Hippocampal formation (tissue), 2 donors: ENCODE results near the gene CTNNA2.

ENCODE experiments used
- DNase-seq, 2 donors: peaks; one replicate each; lab custom pipeline; 2025; lab: John Stamatoyannopoulos, UW

The CTNNA2 gene

DNA sequence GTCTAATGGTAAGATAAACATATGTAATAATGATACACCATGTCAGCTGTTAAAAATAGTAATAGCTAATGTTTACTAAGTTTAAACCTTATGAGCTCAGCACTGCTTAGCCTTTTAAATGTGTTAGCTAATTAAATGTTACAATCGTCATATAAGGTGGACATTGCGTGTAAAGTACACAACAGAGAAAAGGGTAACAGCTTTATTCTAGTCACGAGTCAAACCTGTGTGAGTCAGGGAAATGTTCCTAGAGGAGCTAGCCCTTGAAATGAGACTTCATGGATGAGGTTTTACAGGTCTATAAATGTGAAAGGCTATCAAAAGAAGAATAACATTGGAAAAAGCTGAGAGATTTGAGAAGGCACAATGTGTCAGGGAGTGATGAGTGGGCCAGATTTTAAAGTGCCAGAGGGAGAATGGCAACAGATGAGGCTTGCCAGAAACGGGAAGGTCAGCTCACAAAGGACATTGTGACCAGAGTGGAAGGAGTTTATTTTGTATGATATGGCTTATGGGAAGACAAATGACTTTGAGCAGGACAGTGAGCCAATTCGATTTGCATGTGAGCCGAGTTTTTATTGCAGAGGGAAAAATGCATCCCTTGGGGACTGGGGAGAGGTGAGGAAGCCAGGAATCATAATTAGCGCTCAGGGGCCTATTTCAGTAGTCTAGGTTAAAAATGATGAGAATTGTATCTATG lies 276.3 kb downstream of the CTNNA2 start:
- DNase-seq: no peak

DNA sequence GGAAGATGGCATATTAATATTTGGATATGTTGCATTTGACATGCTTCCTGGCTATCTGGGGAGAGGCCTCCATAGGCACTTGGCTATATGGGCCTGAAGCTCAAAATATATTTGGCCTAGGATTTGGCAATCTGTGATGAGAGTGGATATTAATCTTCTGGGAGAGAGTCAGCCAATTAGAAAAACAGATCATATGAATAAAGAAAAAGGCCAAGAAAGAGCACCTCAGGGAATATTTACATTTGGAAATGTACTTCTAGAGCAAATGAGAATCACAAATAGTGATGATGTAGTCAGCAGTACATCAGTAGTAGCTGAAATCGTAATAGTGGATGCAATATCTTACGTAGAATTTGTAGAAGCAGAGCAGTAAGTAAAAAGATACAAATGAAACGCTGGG lies 277.0 kb downstream of the CTNNA2 start:
- no peak for DNase-seq

- DNase-seq: no peak
Measured at GRCh38 chr2:79792090-79792489, 279.2 kb downstream of the CTNNA2 start.

GRCh38 chr2:79793006-79793405 lies 280.2 kb downstream of the CTNNA2 start:
- no peak for DNase-seq

- DNase-seq: no peak
Measured at GRCh38 chr2:79796641-79797040, 283.8 kb downstream of the CTNNA2 start.

DNA sequence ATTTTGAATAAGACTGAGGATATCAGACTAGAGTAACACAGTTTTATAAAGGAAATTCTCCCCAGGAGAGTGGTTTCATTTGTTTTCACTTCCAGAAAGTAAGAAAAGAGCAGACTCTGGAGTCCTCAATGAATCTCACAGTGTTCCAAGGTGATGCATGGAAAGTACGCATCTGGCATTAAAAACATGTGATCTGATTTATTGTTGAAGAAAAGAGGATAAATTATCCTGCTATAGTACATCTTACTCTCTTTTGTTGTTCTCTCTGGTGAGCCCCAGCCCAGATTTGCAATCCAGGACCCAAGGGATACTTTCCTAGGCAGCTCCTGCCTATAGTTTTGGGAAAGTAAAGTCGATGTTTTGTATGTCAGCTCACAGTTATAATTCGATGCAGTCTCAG lies 285.9 kb downstream of the CTNNA2 start:
- DNase-seq: no peak

DNA sequence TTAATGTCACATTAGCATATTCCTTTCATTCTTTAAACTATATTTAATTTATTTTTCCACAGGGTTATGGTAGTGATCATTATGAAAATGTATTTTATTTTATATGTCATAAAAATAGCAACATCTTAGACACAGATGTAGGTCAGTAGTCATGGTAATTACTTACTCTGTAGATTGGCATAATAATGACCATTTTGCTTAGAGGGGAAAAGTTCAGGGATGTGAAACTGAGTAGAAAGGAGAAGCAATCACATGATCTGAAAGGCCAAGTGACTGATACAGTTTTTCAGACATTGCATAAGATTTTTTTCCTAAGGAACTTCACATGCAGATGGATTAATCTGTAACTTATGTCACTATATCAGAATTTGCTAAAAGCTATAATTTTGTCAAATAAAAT lies 286.9 kb downstream of the CTNNA2 start:
- no peak for DNase-seq

- DNase-seq: no peak
Measured at GRCh38 chr2:79801082-79801481, 288.2 kb downstream of the CTNNA2 start.

GRCh38 chr2:79817288-79817687 lies 304.4 kb downstream of the CTNNA2 start:
- DNase-seq: no peak

DNA sequence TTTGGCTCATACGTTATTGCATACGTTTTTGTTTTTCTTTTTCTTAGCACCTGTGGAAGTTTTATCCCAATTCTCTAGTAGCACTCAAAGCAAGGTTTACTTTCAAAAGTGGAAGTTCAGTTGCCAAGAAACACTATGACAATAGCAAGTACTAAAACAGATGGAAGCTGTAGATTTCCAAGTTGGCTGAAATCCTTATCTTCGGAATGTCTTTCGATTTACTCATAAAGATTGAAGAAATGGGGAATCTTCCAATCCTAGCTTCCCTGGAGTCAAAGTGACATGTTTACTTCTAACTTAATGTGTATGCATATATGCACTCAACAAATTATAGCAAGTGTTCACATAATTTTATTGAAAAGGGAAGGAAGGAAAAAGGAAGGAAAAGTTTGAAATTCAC lies 307.4 kb downstream of the CTNNA2 start:
- no peak for DNase-seq

- DNase-seq: no peak
Measured at GRCh38 chr2:79822136-79822535, 309.3 kb downstream of the CTNNA2 start.

- DNase-seq: no peak
Measured at GRCh38 chr2:79824086-79824786, 311.4 kb downstream of the CTNNA2 start.

DNA sequence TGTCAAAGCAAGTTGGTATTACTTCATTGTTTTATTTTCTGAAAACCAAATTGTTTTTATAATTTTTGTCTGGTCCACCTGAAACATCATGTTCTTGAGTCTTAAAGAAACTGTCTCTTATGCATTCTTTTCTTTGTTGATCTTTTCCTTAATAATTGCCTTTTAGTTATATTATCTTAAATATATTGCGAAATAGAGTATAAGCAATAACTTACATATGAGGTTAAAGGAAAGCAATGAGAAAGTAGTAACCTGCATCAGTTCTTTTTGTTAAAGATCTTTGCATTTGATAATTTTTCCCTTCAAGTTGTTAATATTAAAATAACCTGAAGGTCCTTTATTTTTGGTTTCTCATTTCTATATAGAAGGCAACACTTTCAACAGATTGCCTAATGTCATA lies 315.0 kb downstream of the CTNNA2 start:
- DNase-seq: no peak

- DNase-seq: no peak
Measured at GRCh38 chr2:79830501-79830900, 317.6 kb downstream of the CTNNA2 start.

DNA sequence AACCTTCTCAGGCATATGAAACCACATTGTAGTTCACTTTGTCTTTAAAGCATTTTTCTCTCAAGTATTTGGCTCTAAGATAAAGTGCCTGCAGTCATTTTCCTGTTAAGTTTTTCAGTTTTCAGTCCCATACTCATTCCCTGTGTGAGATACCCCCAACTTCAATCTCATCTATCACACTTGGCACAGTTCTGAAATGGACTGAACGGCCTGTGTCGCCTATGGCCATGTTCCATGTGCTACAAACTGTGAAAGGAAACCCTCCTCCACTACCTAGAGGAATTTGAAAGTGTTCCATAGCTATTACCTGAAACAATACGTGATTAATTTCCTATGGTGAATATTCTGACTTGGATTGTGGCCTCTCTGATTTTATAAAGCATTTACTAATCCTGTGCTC lies 319.1 kb downstream of the CTNNA2 start:
- DNase-seq: peak in 1 of 2 donors; percentile 50

- DNase-seq: peak; percentile 46 to 87
Measured at GRCh38 chr2:79832511-79833234, 319.8 kb downstream of the CTNNA2 start.

GRCh38 chr2:79833235-79833878 lies 320.5 kb downstream of the CTNNA2 start:
- DNase-seq: peak in 1 of 2 donors; percentile 28

DNA sequence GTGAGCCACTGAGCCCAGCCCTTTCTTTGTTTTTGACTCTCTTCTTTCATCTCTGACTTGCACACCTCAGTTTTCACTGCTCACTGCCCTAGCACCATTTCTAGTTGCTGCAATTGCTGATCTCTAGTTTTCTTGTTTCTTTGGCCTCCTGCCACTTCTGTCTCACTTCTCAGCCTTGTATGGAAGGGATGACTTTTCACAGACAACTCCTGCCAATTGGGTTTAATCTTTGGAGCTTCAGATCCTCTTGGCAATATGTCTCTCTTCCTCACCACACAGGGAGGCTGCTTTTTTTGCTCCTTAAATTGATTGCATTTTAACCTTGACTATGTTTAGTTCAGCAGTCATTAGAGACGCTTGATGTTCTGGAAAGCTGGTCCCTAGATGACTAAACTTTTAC lies 323.1 kb downstream of the CTNNA2 start:
- no peak for DNase-seq

DNA sequence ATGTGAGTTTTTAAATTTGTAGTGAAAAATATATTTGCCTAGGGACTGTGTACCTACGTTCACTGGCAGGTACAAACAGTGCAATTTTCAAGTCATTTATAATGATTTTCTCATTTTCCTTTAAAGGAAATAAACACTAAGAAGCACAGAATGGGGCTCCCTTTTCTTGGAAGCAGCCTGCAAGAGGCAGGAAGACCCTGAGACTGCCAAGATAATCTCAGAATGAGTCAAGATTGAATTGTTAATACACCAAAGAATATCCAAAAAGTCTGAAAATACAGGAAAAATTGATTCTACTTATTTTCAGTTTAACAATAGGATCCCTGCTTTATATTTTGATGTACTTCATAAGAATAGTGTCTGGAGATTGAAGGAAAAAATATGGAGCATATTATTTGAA lies 331.2 kb downstream of the CTNNA2 start:
- DNase-seq: no peak

DNA sequence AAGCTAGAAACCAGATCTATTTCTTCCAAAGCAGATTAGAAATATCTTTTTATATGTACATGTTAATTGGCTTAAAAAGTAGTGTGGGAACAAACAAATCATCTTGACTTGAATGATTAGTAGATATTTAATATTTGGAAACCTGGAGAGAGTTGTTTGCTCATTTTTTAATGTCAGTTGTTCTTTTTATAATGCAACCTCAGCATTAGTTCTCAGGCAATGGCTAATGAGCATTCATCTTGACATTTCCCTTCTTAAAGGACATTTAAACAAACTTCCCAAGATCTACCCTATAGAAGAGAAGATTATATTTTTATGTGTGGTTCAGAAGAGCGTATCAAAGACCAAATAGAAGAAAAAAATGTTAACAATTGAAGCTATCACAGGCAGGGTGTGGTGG lies 334.0 kb downstream of the CTNNA2 start:
- no peak for DNase-seq

GRCh38 chr2:79849241-79849640 lies 336.4 kb downstream of the CTNNA2 start:
- DNase-seq: no peak

- DNase-seq: no peak
Measured at GRCh38 chr2:79849949-79850348, 337.1 kb downstream of the CTNNA2 start.

GRCh38 chr2:79850912-79851311 lies 338.1 kb downstream of the CTNNA2 start:
- no peak for DNase-seq
